Mesenchymal stem cell (in vitro differentiated cells and primary cell): ENCODE measurements around the gene GPC3.
A peak's percentile ranks its signal among the peaks of the same experiment; 100 is the strongest.

Experiments
- DNase-seq: peaks from one replicate; pipeline ENCODE4 v3.0.0-alpha.2; 2013
- H2AFZ ChIP-seq: one replicate; pipeline ENCODE4 v1.6.1; 2013; ENCODE audit warnings: low read depth, mild to moderate bottlenecking, control low read depth, inconsistent platforms, low read length, moderate library complexity
- H2AK5ac ChIP-seq: 2 replicates; pipeline ENCODE4 v1.6.1; 2013; ENCODE audit warnings: low read length, moderate library complexity, mild to moderate bottlenecking, inconsistent platforms; ENCODE audit not compliant: severe bottlenecking
- H2BK120ac ChIP-seq: one replicate; pipeline ENCODE4 v1.6.1; 2013; ENCODE audit warnings: low read depth, mild to moderate bottlenecking, inconsistent platforms, low read length, moderate library complexity
- H2BK12ac ChIP-seq, 2 experiments: one replicate each; pipeline ENCODE4 v1.6.1; 2013; ENCODE audit warnings: inconsistent platforms in 2 of 2, low read length in 2 of 2, mild to moderate bottlenecking in 2 of 2, moderate library complexity in 2 of 2, control low read depth in 1 of 2
- H2BK15ac ChIP-seq: one replicate; pipeline ENCODE4 v1.6.1; 2013; ENCODE audit warnings: mild to moderate bottlenecking, low read depth, inconsistent platforms; ENCODE audit not compliant: poor library complexity, severe bottlenecking
- H2BK5ac ChIP-seq: 2 replicates; pipeline ENCODE4 v1.6.1; 2013; ENCODE audit warnings: low read depth, mild to moderate bottlenecking, low read length, control low read depth, inconsistent platforms; ENCODE audit not compliant: poor library complexity, severe bottlenecking
- H3K14ac ChIP-seq, 2 experiments: one replicate each; pipeline ENCODE4 v1.6.1; 2013; ENCODE audit warnings: inconsistent platforms in 2 of 2, low read length in 2 of 2, control low read depth in 1 of 2, mild to moderate bottlenecking in 1 of 2, moderate library complexity in 1 of 2
- H3K18ac ChIP-seq, 2 experiments: one replicate each; pipeline ENCODE4 v1.6.1; 2013; ENCODE audit warnings: inconsistent platforms in 2 of 2, low read length in 2 of 2, control low read depth in 1 of 2, low read depth in 1 of 2, mild to moderate bottlenecking in 1 of 2
- H3K23ac ChIP-seq, 2 experiments: one replicate each; pipeline ENCODE4 v1.6.1; 2013; ENCODE audit warnings: inconsistent platforms in 2 of 2, low read length in 2 of 2, mild to moderate bottlenecking in 2 of 2, moderate library complexity in 2 of 2, control low read depth in 1 of 2
- H3K27ac ChIP-seq: 2 replicates; pipeline ENCODE4 v1.5.1; 2013; ENCODE audit warnings: mild to moderate bottlenecking, moderate library complexity, low read length, control low read depth, inconsistent platforms; ENCODE audit not compliant: poor library complexity, severe bottlenecking
- H3K27me3 ChIP-seq, 2 experiments: 2 replicates each; pipeline versions ENCODE4 v1.6.1 to v1.7.0; 2013; ENCODE audit warnings: low read length in 2 of 2, mild to moderate bottlenecking in 2 of 2, moderate library complexity in 2 of 2, control low read depth in 1 of 2, inconsistent platforms in 1 of 2; ENCODE audit not compliant: control insufficient read depth in 1 of 2, insufficient read depth in 1 of 2
- H3K36me3 ChIP-seq, 2 experiments: 2 replicates each; pipeline versions ENCODE4 v1.6.1 to v1.7.0; 2013; ENCODE audit warnings: low read length in 2 of 2, control low read depth in 1 of 2, inconsistent platforms in 1 of 2, low read depth in 1 of 2, mild to moderate bottlenecking in 1 of 2; ENCODE audit not compliant: insufficient read depth in 2 of 2, control insufficient read depth in 1 of 2
- H3K4ac ChIP-seq, 2 experiments: one replicate each; pipeline ENCODE4 v1.6.1; 2013; ENCODE audit warnings: inconsistent platforms in 2 of 2, low read length in 2 of 2, mild to moderate bottlenecking in 2 of 2, moderate library complexity in 2 of 2, control low read depth in 1 of 2, low read depth in 1 of 2
- H3K4me1 ChIP-seq: 2 replicates; pipeline ENCODE4 v1.6.1; 2013; ENCODE audit warnings: low read depth, low read length, control low read depth; ENCODE audit not compliant: control insufficient read depth, insufficient read depth
- H3K4me2 ChIP-seq: 2 replicates; pipeline ENCODE4 v1.6.1; 2013; ENCODE audit warnings: low read length, mild to moderate bottlenecking, inconsistent platforms; ENCODE audit not compliant: poor library complexity, severe bottlenecking
- H3K4me3 ChIP-seq, 2 experiments: 2 replicates each; pipeline versions ENCODE4 v1.5.1 to v1.7.0; 2013; ENCODE audit warnings: low read length in 2 of 2, mild to moderate bottlenecking in 2 of 2, control low read depth in 1 of 2, low read depth in 1 of 2; ENCODE audit not compliant: insufficient read depth in 1 of 2
- H3K79me1 ChIP-seq: replicated peaks from 2 replicates; pipeline ENCODE4 v1.6.1; 2013; ENCODE audit warnings: mild to moderate bottlenecking, control low read depth, low read length, inconsistent platforms; ENCODE audit not compliant: poor library complexity, severe bottlenecking
- H3K9ac ChIP-seq: 2 replicates; pipeline ENCODE4 v1.7.0; 2013; ENCODE audit warnings: mild to moderate bottlenecking, low read length, moderate library complexity
- H3K9me3 ChIP-seq: 2 replicates; pipeline ENCODE4 v1.7.0; 2013; ENCODE audit warnings: mild to moderate bottlenecking, low read length; ENCODE audit not compliant: control insufficient read depth
- H4K8ac ChIP-seq: one replicate; pipeline ENCODE4 v1.6.1; 2013; ENCODE audit warnings: inconsistent platforms, mild to moderate bottlenecking, low read length, moderate library complexity
- H4K91ac ChIP-seq: one replicate; pipeline ENCODE4 v1.6.1; 2013; ENCODE audit warnings: mild to moderate bottlenecking, low read length, inconsistent platforms
- WGBS: methylation state at CpG from one replicate; pipeline ENCODE4 v1.1.7; 2013; ENCODE audit warnings: mixed read lengths; 5-methylcytosine and 5-hydroxymethylcytosine counted together

The GPC3 gene

DNA sequence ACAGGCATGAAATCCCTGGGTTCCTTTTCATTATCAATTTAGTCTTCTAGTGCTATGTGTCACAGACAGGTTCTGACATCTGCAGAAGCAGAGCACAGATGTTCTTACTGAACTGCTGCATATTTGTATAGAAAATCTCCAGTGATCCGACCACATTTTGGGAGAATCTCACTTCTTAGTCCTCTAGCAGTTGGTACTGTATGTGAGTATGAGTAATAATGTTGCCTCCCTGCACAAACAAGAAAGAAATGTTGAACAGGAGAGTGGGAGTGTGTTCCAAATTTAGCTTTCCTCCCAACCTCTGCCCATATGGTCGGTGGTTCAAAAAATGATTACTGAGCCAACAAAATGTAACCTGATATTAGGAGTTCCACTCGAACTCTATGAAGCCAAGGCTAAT is 404.8 kb downstream of the GPC3 start:
- no peak overlapping the region for H2BK5ac ChIP-seq
- H3K27ac ChIP-seq: no peak overlapping the region
- H2AFZ ChIP-seq: no peak overlapping the region
- no peak overlapping the region for H3K18ac ChIP-seq
- DNase-seq: no peak
- no peak overlapping the region for H4K8ac ChIP-seq
- no peak overlapping the region for H3K4me2 ChIP-seq
- no peak overlapping the region for H3K14ac ChIP-seq
- H3K9ac ChIP-seq: no peak overlapping the region
- H3K4ac ChIP-seq: no peak overlapping the region
- no peaks in the 10 kb centered on the region for H3K4me1 ChIP-seq
- no peak overlapping the region for H3K4me3 ChIP-seq
- H2BK120ac ChIP-seq: no peak overlapping the region
- no peaks in the 10 kb centered on the region for H3K9me3 ChIP-seq
- no peak overlapping the region for H2AK5ac ChIP-seq
- H3K36me3 ChIP-seq: no peaks in the 10 kb centered on the region
- no peak overlapping the region for H2BK12ac ChIP-seq
- H2BK15ac ChIP-seq: no peak overlapping the region
- H3K27me3 ChIP-seq: peaks cover 0 to 4% of the 10 kb centered on the region in 2 experiments
- H4K91ac ChIP-seq: no peak overlapping the region
- WGBS: 100% methylated on average over 1 of the region's 3 CpGs
- no peak overlapping the region for H3K23ac ChIP-seq
- no peaks in the 10 kb centered on the region for H3K79me1 ChIP-seq

DNA sequence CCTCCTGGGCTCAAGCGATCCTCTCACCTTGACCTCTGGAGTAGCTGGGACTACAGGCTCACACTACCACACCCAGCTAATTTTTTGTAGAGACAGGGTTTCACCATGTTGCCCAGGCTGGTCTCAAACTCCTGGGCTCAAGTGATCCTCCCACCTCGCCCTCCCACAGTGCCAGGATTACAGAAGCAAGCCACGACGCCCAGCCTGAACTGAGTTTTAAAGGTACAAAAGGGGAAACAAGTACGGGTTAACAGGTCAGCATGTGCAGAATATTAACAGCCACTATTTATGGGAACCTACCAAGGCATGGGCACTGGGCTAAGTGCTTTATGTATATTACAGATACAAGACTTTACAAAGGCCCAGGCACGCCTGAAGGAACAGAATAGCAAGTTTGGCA is 405.8 kb downstream of the GPC3 start:
- Histone ChIP-seq H2BK5ac (no peak overlapping the region), H3K4me3 (no peak overlapping the region), H3K27me3 (peaks cover 0 to 4% of the 10 kb centered on the region in 2 experiments), H2AK5ac (peak overlapping the region; percentile 36), H3K9ac (no peak overlapping the region), H4K91ac (no peak overlapping the region), H3K36me3 (no peaks in the 10 kb centered on the region), H3K27ac (no peak overlapping the region), H3K14ac (no peak overlapping the region), H3K18ac (no peak overlapping the region), H3K9me3 (no peaks in the 10 kb centered on the region), H2BK12ac (no peak overlapping the region), H2BK120ac (no peak overlapping the region), H4K8ac (no peak overlapping the region), H3K4me1 (peaks cover 1% of the 10 kb centered on the region), H2AFZ (no peak overlapping the region), H3K79me1 (no peaks in the 10 kb centered on the region), H3K23ac (no peak overlapping the region), H3K4me2 (no peak overlapping the region), H3K4ac (no peak overlapping the region), H2BK15ac (no peak overlapping the region)
- 93% methylated on average over 4 of the region's 6 CpGs for WGBS
- no peak for DNase-seq

DNA sequence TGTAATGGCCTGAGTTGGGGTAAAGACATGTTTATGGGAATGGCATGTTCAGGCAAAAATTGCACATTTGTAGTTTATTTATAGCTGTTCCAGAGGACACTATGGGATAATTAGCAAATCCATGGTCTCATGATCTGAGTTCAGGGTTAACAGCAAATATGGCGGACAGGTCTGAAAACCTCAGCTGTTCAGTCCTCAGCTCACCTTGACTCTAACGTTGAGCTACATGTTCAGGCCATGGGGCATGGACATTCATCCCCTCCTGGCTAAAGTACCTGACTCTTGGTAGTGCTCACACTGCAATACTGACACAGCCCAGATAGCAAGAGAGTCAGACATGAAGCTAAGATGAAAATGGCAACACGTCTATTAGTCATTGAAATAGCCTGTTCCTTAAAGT is 408.5 kb downstream of the GPC3 start:
- no peak overlapping the region for H3K4me2 ChIP-seq
- no peak overlapping the region for H2AFZ ChIP-seq
- H2BK15ac ChIP-seq: no peak overlapping the region
- no peak overlapping the region for H3K18ac ChIP-seq
- H3K14ac ChIP-seq: no peak overlapping the region
- no peak for DNase-seq
- no peak overlapping the region for H3K27ac ChIP-seq
- 97% methylated on average over 3 of the region's 3 CpGs for WGBS
- H3K23ac ChIP-seq: no peak overlapping the region
- H3K36me3 ChIP-seq: no peaks in the 10 kb centered on the region
- no peak overlapping the region for H3K4ac ChIP-seq
- H4K91ac ChIP-seq: no peak overlapping the region
- H3K27me3 ChIP-seq: no peaks in the 10 kb centered on the region
- H3K79me1 ChIP-seq: no peaks in the 10 kb centered on the region
- H2BK5ac ChIP-seq: no peak overlapping the region
- H3K4me3 ChIP-seq: no peak overlapping the region
- no peak overlapping the region for H3K9ac ChIP-seq
- no peak overlapping the region for H2BK12ac ChIP-seq
- peaks cover 13% of the 10 kb centered on the region for H3K9me3 ChIP-seq
- peaks cover 1% of the 10 kb centered on the region for H3K4me1 ChIP-seq
- no peak overlapping the region for H2BK120ac ChIP-seq
- H2AK5ac ChIP-seq: no peak overlapping the region
- no peak overlapping the region for H4K8ac ChIP-seq

DNA sequence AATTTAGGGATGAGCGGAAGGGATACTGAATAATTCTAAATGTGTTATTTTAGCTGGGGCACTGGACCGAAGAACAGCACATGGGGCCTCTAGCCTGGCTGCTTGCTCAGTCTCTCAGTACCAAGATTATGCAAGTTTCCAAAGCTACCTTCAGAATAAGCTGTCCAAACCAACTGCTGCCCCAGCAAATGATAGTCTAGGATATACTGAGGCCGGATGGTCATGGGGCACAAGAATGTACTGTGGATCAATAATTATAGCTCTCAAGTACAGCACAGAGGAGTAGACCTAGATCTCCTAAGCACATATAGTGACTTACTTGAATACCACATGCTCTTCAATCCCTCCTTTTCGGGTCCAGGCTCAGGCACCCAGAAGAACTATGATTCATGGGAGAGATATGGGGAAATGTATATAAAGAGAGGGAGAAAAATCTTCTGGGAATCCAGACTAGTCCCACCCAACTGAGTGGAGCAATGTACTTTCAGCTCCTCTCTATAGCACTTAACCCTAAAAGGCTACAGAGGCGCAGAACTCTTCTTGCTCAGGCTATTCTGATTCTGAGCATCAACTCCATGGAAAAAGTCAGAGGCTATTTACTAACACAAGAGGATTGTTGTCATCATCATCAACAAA is 409.8 kb downstream of the GPC3 start:
- no peak overlapping the region for H3K14ac ChIP-seq
- no peak overlapping the region for H3K18ac ChIP-seq
- H2BK12ac ChIP-seq: no peak overlapping the region
- WGBS: 100% methylated on average over 3 of the region's 5 CpGs
- H3K4me3 ChIP-seq: no peak overlapping the region
- H3K4ac ChIP-seq: no peak overlapping the region
- no peaks in the 10 kb centered on the region for H3K36me3 ChIP-seq
- H3K23ac ChIP-seq: no peak overlapping the region
- H2AFZ ChIP-seq: no peak overlapping the region
- no peak overlapping the region for H3K4me2 ChIP-seq
- no peak overlapping the region for H2BK120ac ChIP-seq
- H3K4me1 ChIP-seq: peaks cover 1% of the 10 kb centered on the region
- H2BK15ac ChIP-seq: no peak overlapping the region
- H3K79me1 ChIP-seq: no peaks in the 10 kb centered on the region
- no peak overlapping the region for H2AK5ac ChIP-seq
- H4K8ac ChIP-seq: no peak overlapping the region
- no peak overlapping the region for H4K91ac ChIP-seq
- no peak for DNase-seq
- no peak overlapping the region for H3K9ac ChIP-seq
- H3K9me3 ChIP-seq: peaks cover 13% of the 10 kb centered on the region
- no peak overlapping the region for H2BK5ac ChIP-seq
- H3K27me3 ChIP-seq: no peaks in the 10 kb centered on the region
- no peak overlapping the region for H3K27ac ChIP-seq
